Kidney (tissue), 14 donors: ENCODE results near the gene IL11. TPM values are rescaled to one million over a fixed set of nuclear protein-coding genes. Genes with fewer than 3 reads are reported as not detected.

Experiments
- DNase-seq, 5 donors: peaks; one replicate each; pipeline ENCODE4 v3.0.0-alpha.2; 2013 to 2020
- FAIRE-seq: peaks from 2 replicates; lab custom pipeline; 2012; peaks lifted over from hg19 to GRCh38; lab: Jason Lieb, UNC
- H3K27ac ChIP-seq, 2 donors: one replicate each; pipeline ENCODE4 v1.7.0; 2013; ENCODE audit warnings: low read depth in 2 of 2, low read length in 2 of 2, inconsistent platforms in 1 of 2
- H3K27me3 ChIP-seq: one replicate; pipeline ENCODE4 v1.7.1; 2013; ENCODE audit warnings: low read length, inconsistent platforms; ENCODE audit not compliant: control insufficient read depth, insufficient read depth
- H3K36me3 ChIP-seq, 3 donors: one replicate each; pipeline versions ENCODE4 v1.7.0 to v1.7.1; 2013; ENCODE audit warnings: low read length in 3 of 3, control low read depth in 1 of 3, inconsistent platforms in 1 of 3; ENCODE audit not compliant: insufficient read depth in 3 of 3, control insufficient read depth in 2 of 3
- H3K4me1 ChIP-seq, 3 donors: one replicate each; pipeline versions ENCODE4 v1.7.0 to v1.7.1; 2013; ENCODE audit warnings: low read length in 3 of 3, inconsistent platforms in 1 of 3, low read depth in 1 of 3; ENCODE audit not compliant: control insufficient read depth in 2 of 3, insufficient read depth in 2 of 3
- H3K4me3 ChIP-seq, 3 donors: one replicate each; pipeline versions ENCODE4 v1.7.0 to v1.8.1; 2013; ENCODE audit warnings: low read length in 3 of 3, control low read depth in 1 of 3, inconsistent platforms in 1 of 3
- H3K9ac ChIP-seq, 3 donors: one replicate each; pipeline versions ENCODE4 v1.7.0 to v1.7.1; 2013; ENCODE audit warnings: low read length in 3 of 3, control low read depth in 1 of 3, inconsistent platforms in 1 of 3
- H3K9me3 ChIP-seq, 3 donors: one replicate each; pipeline versions ENCODE4 v1.7.0 to v1.7.1; 2013; ENCODE audit warnings: low read length in 3 of 3, control low read depth in 1 of 3, inconsistent platforms in 1 of 3; ENCODE audit not compliant: control insufficient read depth in 2 of 3, insufficient read depth in 1 of 3
- CTCF ChIP-seq: IDR thresholded peaks from 3 replicates; pipeline ENCODE4 v1.5.1; 2012; ENCODE audit warnings: mild to moderate bottlenecking, moderate library complexity, borderline replicate concordance; ENCODE audit not compliant: insufficient read depth; ENCODE audit errors: extremely low read depth
- intact Hi-C: fragments of 100-400 bp; cut with DNase I; formaldehyde crosslinking; loops from one replicate; pipeline ENCODE4 v1.11.1; 2022
- polyA plus RNA-seq: library from polyadenylated mRNA; stranded (reverse); fragments of 350-450 nt; fragmentation: Illumina TruSeq; extraction: RNeasy Lipid Tissue Mini Kit (QIAGEN cat#74804); gene quantifications from one replicate; pipeline ENCODE4 v1.2.3, GENCODE V29; 2014; ENCODE audit warnings: low read depth, low replicate concordance; ENCODE audit not compliant: insufficient read depth
- total RNA-seq: library from RNA; stranded (reverse); fragmentation: NEBNext Ultra II Directional; extraction: Animal tissue kit (Norgen Biotek cat#: 25700); gene quantifications from one replicate; pipeline ENCODE4 v1.2.1, GENCODE V29; 2021
- donor health status: control.
- donor health status: control.
- donor health status: control.
- donor health status: control.
- donor health status: control.
- donor health status: DM: yes; HTN: yes; CAD: no.
- donor health status: Normal renal cell carcinoma (clear cell type).

The IL11 gene
- total and polyA plus RNA-seq, 2 donors from 2014 or later, result 0.37 to 0.47 TPM

- DNase-seq, result peak in 2 of 5 donors; percentile 46 to 79
- Histone ChIP-seq H3K4me3 (no peak overlapping the region), H3K4me1 (no peaks in the 10 kb centered on the region), H3K36me3 (no peaks in the 10 kb centered on the region), H3K27me3 (peaks cover 9% of the 10 kb centered on the region), H3K9ac (no peak overlapping the region), H3K9me3 (no peaks in the 10 kb centered on the region), H3K27ac (peak overlapping the region in 1 of 2 donors; percentile 28)
- FAIRE-seq, result no peak
- no peak for TF ChIP-seq CTCF
- intact Hi-C loops, result no loop called here
Observed at GRCh38 chr19:55373993-55374757, 3.9 kb upstream of the IL11 start.

DNA sequence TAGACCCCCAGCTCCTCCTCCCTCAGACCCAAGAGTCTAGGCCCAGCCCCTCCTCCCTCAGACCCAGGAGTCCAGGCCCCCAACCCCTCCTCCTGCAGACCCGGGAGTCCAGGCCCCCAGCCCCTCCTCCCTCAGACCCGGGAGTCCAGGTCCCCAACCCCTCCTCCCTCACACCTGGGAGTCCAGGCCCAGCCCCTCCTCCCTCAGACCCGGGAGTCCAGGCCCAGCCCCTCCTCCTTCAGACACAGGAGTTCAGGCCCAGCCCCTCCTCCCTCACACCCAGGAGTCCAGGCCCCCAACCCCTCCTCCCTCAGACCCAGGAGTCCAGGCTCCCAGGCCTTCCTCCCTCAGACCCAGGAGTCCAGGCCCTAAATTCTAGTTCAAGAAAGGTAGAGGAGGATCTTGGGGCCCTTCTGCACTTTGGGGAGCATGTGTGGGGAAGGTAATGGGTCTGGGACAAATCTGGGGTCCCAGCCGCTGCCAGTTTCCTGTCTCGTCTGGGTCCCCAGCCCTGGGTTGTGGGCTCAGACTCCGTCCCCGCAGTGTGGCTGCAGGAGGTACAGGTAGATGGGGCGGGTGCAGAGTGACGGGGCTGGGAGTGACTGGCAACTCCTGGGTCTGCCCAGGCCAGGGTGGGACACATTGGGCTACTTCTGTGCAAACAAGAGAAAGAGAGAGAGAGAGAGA is 3.2 kb upstream of the IL11 start:
- intact Hi-C loops, result no loop called here

DNA sequence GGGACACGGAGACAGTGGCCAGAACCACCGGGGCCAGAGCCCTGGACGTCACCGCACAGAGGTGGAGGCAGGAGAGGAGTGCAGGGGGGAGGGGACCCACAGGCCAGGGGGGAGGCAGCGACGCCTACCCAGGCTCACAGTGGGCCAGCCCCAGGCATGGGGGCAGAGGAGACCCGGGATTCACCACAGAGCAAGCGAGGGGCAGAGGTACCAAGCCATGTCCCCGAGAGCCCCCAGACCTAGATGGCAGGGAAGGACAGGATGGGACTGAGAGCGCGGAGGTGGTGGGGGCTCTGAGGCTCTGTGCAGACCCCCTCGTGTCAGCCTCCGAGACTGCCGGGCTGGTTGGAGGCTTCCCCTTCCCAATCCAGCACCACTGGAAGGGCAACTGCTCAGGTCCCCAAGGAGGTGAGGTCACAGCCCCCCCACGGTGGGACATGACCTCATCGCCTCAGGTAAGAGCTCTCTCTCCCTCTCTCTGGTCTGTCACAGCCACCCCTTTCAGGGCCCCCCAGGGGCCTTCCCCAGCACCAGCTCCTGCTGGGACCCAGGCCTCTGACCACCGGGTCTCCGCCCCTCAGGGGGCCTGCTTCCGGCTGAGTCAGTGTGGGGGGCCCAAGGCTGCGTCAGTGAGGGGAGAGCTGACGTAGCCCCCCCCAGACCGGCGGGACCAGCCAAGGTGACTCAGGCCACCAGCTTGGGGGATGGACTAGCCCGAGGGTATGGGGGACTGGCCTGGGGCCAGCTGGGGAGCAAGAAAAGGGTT is 2.2 kb upstream of the IL11 start:
- Histone ChIP-seq H3K4me1 (peaks cover 0 to 2% (median 0%) of the 10 kb centered on the region in 3 donors), H3K9ac (no peak overlapping the region), H3K9me3 (no peaks in the 10 kb centered on the region), H3K4me3 (no peak overlapping the region), H3K27ac (no peak overlapping the region), H3K36me3 (no peaks in the 10 kb centered on the region), H3K27me3 (peaks cover 9% of the 10 kb centered on the region)
- no peak for TF ChIP-seq CTCF
- no peak for FAIRE-seq
- intact Hi-C loops, result no loop called here
- DNase-seq, result peak in 3 of 5 donors; percentile 37 to 78 (median 77)

More for the DNA sequence above, 3.2 kb upstream of the IL11 start:
- Histone ChIP-seq H3K4me3 (no peak overlapping the region), H3K36me3 (no peaks in the 10 kb centered on the region), H3K4me1 (peaks cover 0 to 2% (median 0%) of the 10 kb centered on the region in 3 donors), H3K27ac (no peak overlapping the region), H3K27me3 (peaks cover 9% of the 10 kb centered on the region), H3K9me3 (no peaks in the 10 kb centered on the region), H3K9ac (no peak overlapping the region)
- TF ChIP-seq CTCF, result no peak
- DNase-seq, result peak in 1 of 5 donors; percentile 73
- no peak for FAIRE-seq
